Panc1 (cell line): ENCODE data around the gene GPRIN3. TPM values are rescaled to one million over a fixed set of nuclear protein-coding genes. Genes with fewer than 3 reads are reported as not detected.

Experiments
- ATAC-seq: fragments of 200-7000 bp; cut with Tn5 transposase; 2 replicates; pipeline ENCODE4 v1.9.1; 2020; ENCODE audit warnings: mild to moderate bottlenecking, moderate library complexity
- BruUV-seq: library from RNA; stranded (reverse); fragments of 400-500 nt; replicated peaks from 2 replicates; lab custom pipeline; 2021; lab: Mats Ljungman, UMichigan
- CTCF ChIA-PET: fragments of 300-600 bp; sonication (Branson Sonifier 250); formaldehyde crosslinking; loops from one replicate; lab custom pipeline; 2022; ENCODE audit warnings: antibody characterized with exemption; lab: Charles Lee
- POLR2A ChIA-PET: fragments of 300-600 bp; sonication (Branson Sonifier 250); formaldehyde crosslinking; loops from one replicate; lab custom pipeline; 2022; ENCODE audit warnings: antibody characterized with exemption; lab: Charles Lee
- DNase-seq: peaks from one replicate; pipeline ENCODE4 v3.0.0-alpha.2; 2010; ENCODE audit warnings: low read depth, low spot score
- H3K27ac ChIP-seq: 2 replicates; pipeline ENCODE4 v1.5.1; 2011; ENCODE audit warnings: mild to moderate bottlenecking, low read length, inconsistent platforms
- H3K27me3 ChIP-seq: fragments of 200-500 bp; sonication (Bioruptor generic); 2 replicates; pipeline ENCODE4 v1.6.0; 2014; ENCODE audit warnings: low read length, inconsistent platforms; ENCODE audit not compliant: control insufficient read depth, insufficient read depth
- H3K36me3 ChIP-seq: fragments of 200-500 bp; sonication (Bioruptor generic); 2 replicates; pipeline ENCODE4 v1.5.1; 2014; ENCODE audit warnings: inconsistent platforms, mild to moderate bottlenecking, low read length, moderate library complexity; ENCODE audit not compliant: control insufficient read depth, insufficient read depth
- H3K4me1 ChIP-seq: 2 replicates; pipeline ENCODE4 v1.5.1; 2011; ENCODE audit warnings: inconsistent platforms, mild to moderate bottlenecking, low read length, moderate library complexity; ENCODE audit not compliant: control insufficient read depth, insufficient read depth
- H3K4me3 ChIP-seq, 2 experiments: 2 replicates each; pipeline ENCODE4 v1.5.1; 2011 to 2012; ENCODE audit warnings: low read depth in 2 of 2, low read length in 2 of 2, mild to moderate bottlenecking in 2 of 2, inconsistent platforms in 1 of 2, moderate library complexity in 1 of 2
- H3K9me3 ChIP-seq: fragments of 200-500 bp; sonication (Bioruptor generic); 2 replicates; pipeline ENCODE4 v1.5.1; 2014; ENCODE audit warnings: low read depth, mild to moderate bottlenecking, inconsistent platforms, low read length, moderate library complexity; ENCODE audit not compliant: control insufficient read depth, insufficient read depth
- POLR2AphosphoS5 ChIP-seq: IDR thresholded peaks from 2 replicates; pipeline ENCODE4 v1.6.1; 2012; ENCODE audit warnings: mild to moderate bottlenecking, low read depth, low read length, moderate library complexity
- REST ChIP-seq, 2 experiments: IDR thresholded peaks; 2 replicates each; pipeline ENCODE4 v1.6.1; 2011 to 2012; ENCODE audit warnings: low read depth in 2 of 2, control low read depth in 1 of 2, low read length in 1 of 2, mild to moderate bottlenecking in 1 of 2, moderate library complexity in 1 of 2; ENCODE audit not compliant: insufficient read depth in 1 of 2
- SIN3A ChIP-seq: IDR thresholded peaks from 2 replicates; pipeline ENCODE4 v1.6.1; 2012; ENCODE audit warnings: low read depth, mild to moderate bottlenecking, low read length, moderate library complexity, borderline replicate concordance; ENCODE audit not compliant: insufficient read depth
- TCF7L2 ChIP-seq: IDR thresholded peaks from 2 replicates; pipeline ENCODE4 v1.6.1; 2011; ENCODE audit warnings: mild to moderate bottlenecking, low read depth, low read length, inconsistent platforms
- in situ Hi-C: cut with HindIII; loops from 2 replicates; pipeline ENCODE4 v1.10.0; 2016; ENCODE audit warnings: low sequenced_read_pairs, low pct_unique_long_range_greater_than_20kb
- intact Hi-C: fragments of 100-400 bp; cut with micrococcal nuclease; formaldehyde crosslinking; loops from one replicate; pipeline ENCODE4 v1.10.0; 2022; ENCODE audit not compliant: unreplicated experiment
- total RNA-seq: library from RNA; stranded (reverse); gene quantifications from one replicate; pipeline ENCODE4 v1.2.1, GENCODE V29; 2021; ENCODE audit not compliant: unreplicated experiment
- TF ChIP-seq, protein P1 (sequence below): fragments of 450-650 bp; IDR thresholded peaks from 2 replicates; pipeline ENCODE4 v1.5.1; 2017; ENCODE audit warnings: mild to moderate bottlenecking

GPRIN3 gene
- total RNA-seq, 1 experiment from 2014 or later: 0.03 TPM

GRCh38 chr4:89251396-89251795 lies 56.2 kb downstream of the GPRIN3 start:
- BruUV-seq: no TSS peak

DNA sequence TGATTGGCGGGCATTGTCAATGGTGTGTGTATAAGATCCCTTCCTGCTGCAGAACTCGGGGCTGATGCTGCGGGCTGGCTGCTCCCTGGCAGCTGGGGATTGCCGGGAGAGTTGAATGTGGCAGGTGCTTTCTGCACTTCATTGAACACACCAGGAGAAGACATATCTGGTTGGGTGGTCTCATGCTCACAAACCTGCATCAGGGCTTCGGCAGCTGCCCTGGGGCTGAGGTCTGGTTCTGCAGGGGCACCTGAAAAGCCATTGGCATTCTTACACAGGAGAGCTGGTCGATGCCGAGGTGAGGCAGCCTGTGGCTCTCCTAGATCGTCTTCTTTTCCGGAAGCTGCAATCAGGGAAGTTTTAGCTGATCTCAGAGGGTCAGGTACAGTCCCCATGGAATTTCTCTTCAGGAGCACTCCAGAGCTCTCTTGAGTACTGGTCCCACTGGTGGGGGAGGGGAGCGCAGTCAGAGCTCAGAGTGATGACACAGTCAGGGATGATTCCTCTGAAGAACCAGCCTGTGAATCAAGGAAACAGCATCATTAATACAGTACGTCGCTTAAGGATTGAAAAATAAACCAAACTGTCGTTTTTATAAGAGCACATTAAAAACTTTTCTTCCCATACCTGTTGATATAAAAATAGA lies 57.8 kb downstream of the GPRIN3 start:
- CTCF ChIA-PET: no interaction called here
- Histone ChIP-seq H3K4me3 (no peak overlapping the region), H3K27ac (no peak overlapping the region), H3K4me1 (no peaks in the 10 kb centered on the region), H3K36me3 (no peaks in the 10 kb centered on the region), H3K9me3 (no peaks in the 10 kb centered on the region), H3K27me3 (no peaks in the 10 kb centered on the region)
- POLR2A ChIA-PET: no interaction called here
- no peak for TF ChIP-seq SIN3A
- TF ChIP-seq POLR2AphosphoS5: no peak
- TF ChIP-seq, protein P1, sequence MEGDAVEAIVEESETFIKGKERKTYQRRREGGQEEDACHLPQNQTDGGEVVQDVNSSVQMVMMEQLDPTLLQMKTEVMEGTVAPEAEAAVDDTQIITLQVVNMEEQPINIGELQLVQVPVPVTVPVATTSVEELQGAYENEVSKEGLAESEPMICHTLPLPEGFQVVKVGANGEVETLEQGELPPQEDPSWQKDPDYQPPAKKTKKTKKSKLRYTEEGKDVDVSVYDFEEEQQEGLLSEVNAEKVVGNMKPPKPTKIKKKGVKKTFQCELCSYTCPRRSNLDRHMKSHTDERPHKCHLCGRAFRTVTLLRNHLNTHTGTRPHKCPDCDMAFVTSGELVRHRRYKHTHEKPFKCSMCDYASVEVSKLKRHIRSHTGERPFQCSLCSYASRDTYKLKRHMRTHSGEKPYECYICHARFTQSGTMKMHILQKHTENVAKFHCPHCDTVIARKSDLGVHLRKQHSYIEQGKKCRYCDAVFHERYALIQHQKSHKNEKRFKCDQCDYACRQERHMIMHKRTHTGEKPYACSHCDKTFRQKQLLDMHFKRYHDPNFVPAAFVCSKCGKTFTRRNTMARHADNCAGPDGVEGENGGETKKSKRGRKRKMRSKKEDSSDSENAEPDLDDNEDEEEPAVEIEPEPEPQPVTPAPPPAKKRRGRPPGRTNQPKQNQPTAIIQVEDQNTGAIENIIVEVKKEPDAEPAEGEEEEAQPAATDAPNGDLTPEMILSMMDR: no peak
- no peak for TF ChIP-seq TCF7L2
- no peak for ATAC-seq
- BruUV-seq: no TSS peak
- no peak for DNase-seq
- in situ Hi-C loops (no loop called here), intact Hi-C loops (no loop called here)

More at GRCh38 chr4:89251396-89251795, 56.2 kb downstream of the GPRIN3 start:
- no peak for DNase-seq
- Histone ChIP-seq H3K27me3 (no peaks in the 10 kb centered on the region), H3K4me1 (no peaks in the 10 kb centered on the region), H3K4me3 (no peak overlapping the region), H3K27ac (no peak overlapping the region), H3K9me3 (no peaks in the 10 kb centered on the region), H3K36me3 (no peaks in the 10 kb centered on the region)
- ChIA-PET CTCF (interaction anchor here (0.5 kb wide), 1 partner anchor 106 kb away, joined by 3 read pairs; no protein-coding TSS in a partner anchor), POLR2A (no interaction called here)
- intact Hi-C loops: no loop called here
- in situ Hi-C loops: no loop called here
- no peak for ATAC-seq
- TF ChIP-seq, protein P1: no peak
- TF ChIP-seq TCF7L2 (no peak), POLR2AphosphoS5 (no peak), REST (IDR thresholded peaks at IDR 0.05; ENCODE audit: insufficient read depth in 1 of 2, low read depth in 2 of 2, low read length in 1 of 2) (no peak), SIN3A (no peak)
